NT2/D1 (cell line): ENCODE measurements around the gene RASSF7.

Experiments used
- DNase-seq: peaks from one replicate; pipeline ENCODE4 v3.0.0-alpha.2; 2011; ENCODE audit warnings: low read depth, low spot score
- H3K27me3 ChIP-seq: 2 replicates; pipeline ENCODE4 v1.6.0; 2011; ENCODE audit warnings: mild to moderate bottlenecking; ENCODE audit not compliant: insufficient read length, insufficient read depth
- H3K36me3 ChIP-seq: 2 replicates; pipeline ENCODE4 v1.6.1; 2011; ENCODE audit warnings: mild to moderate bottlenecking, low read length, mixed read lengths; ENCODE audit not compliant: insufficient read depth, insufficient read length
- H3K4me1 ChIP-seq: 2 replicates; pipeline ENCODE4 v1.5.1; 2011; ENCODE audit not compliant: insufficient read depth, insufficient read length
- H3K4me3 ChIP-seq: 2 replicates; pipeline ENCODE4 v1.5.1; 2011; ENCODE audit warnings: low read depth; ENCODE audit not compliant: insufficient read length
- H3K9ac ChIP-seq: 2 replicates; pipeline ENCODE4 v1.6.0; 2011; ENCODE audit warnings: low read depth; ENCODE audit not compliant: insufficient read length
- H3K9me3 ChIP-seq: 2 replicates; pipeline ENCODE4 v1.5.1; 2011; ENCODE audit warnings: mild to moderate bottlenecking, low read length; ENCODE audit not compliant: insufficient read depth
- SUZ12 ChIP-seq: IDR thresholded peaks from 2 replicates; pipeline ENCODE4 v1.6.1; 2011; ENCODE audit not compliant: insufficient read length, insufficient read depth; ENCODE audit errors: extremely low read depth
- YY1 ChIP-seq: IDR thresholded peaks from 2 replicates; pipeline ENCODE4 v1.6.1; 2011; ENCODE audit not compliant: insufficient read length, insufficient read depth
- ZNF274 ChIP-seq: IDR thresholded peaks from 2 replicates; pipeline ENCODE4 v1.6.1; 2011; ENCODE audit warnings: mild to moderate bottlenecking, low read depth, low read length

RASSF7 gene

DNA sequence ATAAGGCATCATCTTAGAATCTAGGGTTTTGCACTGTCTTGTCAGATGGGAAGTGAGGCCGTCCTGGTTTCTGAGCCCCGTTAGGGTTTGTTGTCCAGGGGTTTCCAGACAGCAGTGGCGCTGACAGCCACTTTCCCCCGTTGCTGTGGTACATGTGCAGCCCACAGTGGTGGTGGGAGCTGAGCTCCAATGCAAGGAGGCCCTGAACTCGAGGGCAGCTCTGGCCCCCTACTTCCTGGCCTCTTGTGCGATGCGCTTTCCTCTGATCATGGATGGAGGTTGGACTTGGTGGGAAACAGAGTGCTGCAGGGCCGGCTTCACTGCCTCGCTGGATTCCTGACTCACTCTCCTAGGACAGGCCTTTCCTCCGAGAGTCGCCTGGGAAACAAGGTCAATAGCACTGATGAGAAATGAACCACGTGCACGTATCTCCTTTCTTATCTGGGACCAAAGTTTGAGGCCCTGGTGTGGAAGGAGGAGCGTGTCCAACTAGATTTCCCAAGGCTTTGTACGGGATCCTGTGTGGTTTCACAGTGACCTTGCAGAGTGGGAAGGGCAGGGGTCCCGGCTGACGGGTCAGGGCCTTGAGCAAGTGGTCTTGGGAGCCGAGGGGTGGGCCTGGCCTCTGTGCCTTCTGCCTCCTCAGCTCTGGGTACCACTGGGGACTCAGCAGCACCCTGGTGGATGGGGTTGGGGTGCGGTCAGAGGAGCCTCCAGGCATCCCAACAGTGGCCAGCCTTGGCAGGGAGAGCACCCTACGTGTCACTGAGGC lies 19.2 kb downstream of the RASSF7 start:
- Histone ChIP-seq H3K4me1 (peaks cover 20% of the 10 kb centered on the region), H3K9ac (peak overlapping the region; percentile 42), H3K36me3 (peaks cover 67% of the 10 kb centered on the region), H3K4me3 (no peak overlapping the region), H3K27me3 (peaks cover 6% of the 10 kb centered on the region), H3K9me3 (no peaks in the 10 kb centered on the region)
- no peak for TF ChIP-seq ZNF274
- no peak for TF ChIP-seq SUZ12
- TF ChIP-seq YY1 = no peak
- DNase-seq = no peak

DNA sequence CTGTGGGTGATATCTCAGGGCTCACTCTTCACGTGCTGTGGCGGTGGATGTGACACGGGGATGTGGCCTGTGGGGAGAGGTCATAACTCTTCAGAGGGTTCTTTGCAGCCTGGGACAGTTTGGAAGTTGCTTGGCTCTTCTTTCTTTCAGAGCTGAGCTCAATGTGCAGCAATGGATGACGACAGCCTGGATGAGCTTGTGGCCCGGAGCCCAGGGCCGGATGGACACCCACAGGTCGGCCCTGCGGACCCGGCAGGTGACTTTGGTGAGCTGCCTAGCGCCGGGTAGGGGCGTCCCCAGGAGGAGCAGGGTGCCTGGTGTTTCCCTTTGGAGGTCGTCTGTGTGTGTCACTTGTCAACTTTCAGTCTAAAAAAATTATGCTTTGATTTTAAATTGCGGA lies 20.6 kb downstream of the RASSF7 start:
- Histone ChIP-seq H3K9me3 (no peaks in the 10 kb centered on the region), H3K4me1 (peaks cover 21% of the 10 kb centered on the region), H3K9ac (no peak overlapping the region), H3K27me3 (no peaks in the 10 kb centered on the region), H3K4me3 (no peak overlapping the region), H3K36me3 (peaks cover 71% of the 10 kb centered on the region)
- TF ChIP-seq ZNF274 (no peak), SUZ12 (no peak), YY1 (no peak)
- DNase-seq = no peak

DNA sequence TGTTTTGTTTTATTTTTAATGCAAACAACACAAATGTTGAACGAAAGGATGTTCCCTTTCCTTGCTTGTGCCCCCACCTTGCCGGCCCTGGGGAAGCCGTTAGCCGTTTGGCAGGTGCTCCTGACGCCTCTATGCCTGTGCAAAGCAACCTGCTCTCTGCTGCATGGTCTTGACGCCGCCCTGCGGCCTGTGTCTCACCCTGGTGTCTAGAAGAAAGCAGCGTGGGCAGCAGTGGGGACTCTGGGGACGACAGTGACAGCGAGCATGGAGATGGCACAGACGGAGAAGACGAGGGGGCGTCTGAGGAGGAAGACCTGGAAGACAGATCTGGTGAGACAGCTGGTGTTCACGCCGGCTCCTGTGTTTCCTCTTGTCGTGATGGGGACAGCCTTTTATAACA lies 21.0 kb downstream of the RASSF7 start:
- no peak for DNase-seq
- Histone ChIP-seq H3K4me1 (peaks cover 24% of the 10 kb centered on the region), H3K4me3 (no peak overlapping the region), H3K9me3 (no peaks in the 10 kb centered on the region), H3K36me3 (peaks cover 75% of the 10 kb centered on the region), H3K9ac (no peak overlapping the region), H3K27me3 (no peaks in the 10 kb centered on the region)
- no peak for TF ChIP-seq YY1
- TF ChIP-seq ZNF274 = no peak
- no peak for TF ChIP-seq SUZ12

DNA sequence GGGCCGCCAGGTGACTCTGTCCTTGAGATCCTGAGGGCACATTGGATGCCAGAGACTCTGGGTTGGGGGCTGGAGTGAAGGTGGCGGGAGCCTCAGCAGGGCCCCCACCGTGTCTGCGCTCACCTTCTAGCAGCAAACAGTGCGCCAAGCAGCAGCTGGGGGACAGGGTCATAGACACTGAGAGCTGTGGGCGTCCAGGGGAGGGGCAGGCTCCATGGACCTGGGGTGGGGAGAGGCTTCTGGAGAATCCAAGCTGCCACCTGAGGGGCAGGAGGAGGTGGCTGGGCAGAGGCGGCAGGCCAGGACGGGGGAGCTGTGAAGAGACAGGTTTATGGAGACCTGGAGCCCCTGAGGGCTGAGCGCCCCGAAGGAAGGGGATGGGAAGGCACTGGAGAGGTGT lies 23.5 kb downstream of the RASSF7 start:
- Histone ChIP-seq H3K4me1 (peaks cover 12% of the 10 kb centered on the region), H3K9me3 (no peaks in the 10 kb centered on the region), H3K9ac (no peak overlapping the region), H3K36me3 (peaks cover 76% of the 10 kb centered on the region), H3K27me3 (no peaks in the 10 kb centered on the region), H3K4me3 (no peak overlapping the region)
- no peak for DNase-seq
- TF ChIP-seq ZNF274 = no peak
- TF ChIP-seq YY1 = no peak
- TF ChIP-seq SUZ12 = no peak

DNA sequence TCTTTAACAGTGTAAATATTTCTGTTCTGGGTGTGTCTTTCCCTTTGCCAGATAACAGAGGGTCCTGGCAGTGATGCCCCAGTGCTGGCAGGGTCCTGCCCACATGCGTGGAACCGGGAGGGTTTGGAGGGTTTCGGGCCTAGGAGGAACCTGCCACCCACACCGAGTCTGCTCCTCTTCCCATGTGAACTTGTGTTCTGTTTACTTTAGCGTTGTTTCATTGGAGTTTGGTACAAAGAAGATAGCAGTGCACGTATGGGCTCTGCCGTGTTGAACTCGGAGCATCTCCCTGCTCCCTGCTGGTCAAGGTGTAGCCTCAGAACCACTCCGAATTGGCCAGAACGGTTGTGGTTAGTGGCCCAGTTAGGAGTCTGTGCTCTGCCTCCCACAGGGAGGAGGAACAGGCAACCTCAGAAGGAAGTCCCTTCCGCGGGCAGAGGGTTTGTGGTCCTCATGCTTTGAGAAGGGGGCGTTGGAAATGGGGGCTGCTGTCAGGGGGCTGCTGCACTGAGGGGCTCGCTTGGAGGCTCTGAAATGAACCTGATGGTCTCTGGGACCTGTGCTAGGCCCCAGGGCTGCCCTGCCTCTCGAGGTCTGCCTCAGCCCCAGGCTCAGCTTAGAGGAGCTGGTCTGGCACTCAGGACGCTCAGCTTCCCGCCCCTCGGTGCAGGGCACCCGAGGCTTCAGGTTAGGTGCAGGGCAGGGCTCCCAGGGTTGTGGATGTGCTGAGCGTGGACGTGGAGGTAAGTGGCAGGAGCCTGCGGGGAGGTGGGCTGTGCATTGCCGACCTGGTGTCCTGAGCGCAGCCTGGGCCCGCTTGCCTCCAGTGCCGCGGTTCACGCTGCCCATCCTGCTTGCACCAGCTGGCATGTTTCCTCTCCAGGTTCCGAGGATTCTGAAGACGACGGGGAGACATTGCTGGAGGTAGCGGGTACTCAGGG lies 25.9 kb downstream of the RASSF7 start:
- H3K36me3 ChIP-seq = peaks cover 80% of the 10 kb centered on the region
- DNase-seq = no peak
- no peak for TF ChIP-seq ZNF274
- no peak for TF ChIP-seq YY1
- no peak for TF ChIP-seq SUZ12

DNA sequence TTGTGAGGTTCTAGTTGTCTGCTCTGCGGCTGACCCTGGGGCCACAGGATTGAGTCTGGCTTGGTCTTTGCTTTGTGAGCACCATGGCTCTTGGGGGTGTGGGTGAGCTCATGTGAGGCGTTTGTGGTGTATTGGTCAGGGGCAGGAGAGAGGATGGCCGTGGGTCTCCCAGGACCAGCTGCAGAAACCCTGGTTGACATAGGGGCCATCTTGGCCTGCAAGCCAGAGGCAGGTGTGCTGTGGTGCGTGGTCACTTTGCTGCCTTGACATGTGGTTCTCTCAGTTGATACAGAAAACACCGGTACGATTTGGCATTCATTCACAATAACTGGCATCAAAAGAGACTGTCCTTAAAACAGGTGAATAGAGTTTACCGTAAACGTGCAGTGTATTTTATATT lies 26.8 kb downstream of the RASSF7 start:
- TF ChIP-seq YY1 = no peak
- no peak for TF ChIP-seq ZNF274
- no peak for TF ChIP-seq SUZ12
- Histone ChIP-seq H3K27me3 (no peaks in the 10 kb centered on the region), H3K36me3 (peaks cover 80% of the 10 kb centered on the region), H3K9ac (no peak overlapping the region), H3K9me3 (no peaks in the 10 kb centered on the region), H3K4me1 (peaks cover 5% of the 10 kb centered on the region), H3K4me3 (no peak overlapping the region)
- no peak for DNase-seq

More for the DNA sequence above, 25.9 kb downstream of the RASSF7 start:
- Histone ChIP-seq H3K27me3 (no peaks in the 10 kb centered on the region), H3K9me3 (no peaks in the 10 kb centered on the region), H3K9ac (no peak overlapping the region), H3K4me1 (peaks cover 5% of the 10 kb centered on the region), H3K4me3 (no peak overlapping the region)

DNA sequence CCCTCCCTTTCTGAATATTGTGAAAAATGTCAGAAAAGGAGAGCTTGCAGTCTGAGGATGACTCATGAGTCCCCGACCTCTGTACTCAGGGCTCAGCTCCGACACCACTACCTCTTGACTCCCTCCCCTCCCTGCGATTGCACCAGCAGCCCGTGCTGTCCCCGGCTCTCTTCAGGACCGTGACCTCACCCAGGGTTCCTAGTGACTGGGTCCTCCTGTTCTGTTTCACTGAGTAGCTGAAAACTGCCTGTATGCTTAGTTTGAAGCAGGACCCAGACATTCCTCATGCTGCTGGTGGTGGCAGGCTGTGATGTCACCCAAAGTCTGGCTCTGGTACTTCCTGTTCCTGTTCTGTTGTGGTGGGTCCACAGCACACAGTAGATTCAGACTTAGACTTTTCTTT lies 27.2 kb downstream of the RASSF7 start:
- peaks cover 84% of the 10 kb centered on the region for H3K36me3 ChIP-seq
- H3K4me1 ChIP-seq = peaks cover 5% of the 10 kb centered on the region
- no peak for DNase-seq
- TF ChIP-seq YY1 = no peak
- no peak for TF ChIP-seq ZNF274
- TF ChIP-seq SUZ12 = no peak
- no peaks in the 10 kb centered on the region for H3K9me3 ChIP-seq
- no peak overlapping the region for H3K9ac ChIP-seq
- no peak overlapping the region for H3K4me3 ChIP-seq
- no peaks in the 10 kb centered on the region for H3K27me3 ChIP-seq
